Small intestine (tissue), 7 donors: ENCODE results near the gene HES2. TPM values are rescaled to one million over a fixed set of nuclear protein-coding genes. Genes with fewer than 3 reads are reported as not detected.
"Not testable (repeated sequence)": the region's sequence is repeated elsewhere in the genome, so short reads cannot be mapped to it uniquely, and the experiment has no call there.

Source experiments
- DNase-seq, 2 donors: peaks; one replicate each; pipeline versions ENCODE4 v3.0.0 to v3.0.0-alpha.2; 2013
- FAIRE-seq: peaks from 2 replicates; lab custom pipeline; 2012; peaks lifted over from hg19 to GRCh38; lab: Jason Lieb, UNC
- H3K27ac ChIP-seq, 3 donors: one replicate each; pipeline ENCODE4 v1.5.1; 2013; ENCODE audit warnings: low read length in 2 of 3, mild to moderate bottlenecking in 2 of 3, control low read depth in 1 of 3, inconsistent platforms in 1 of 3, low read depth in 1 of 3, moderate library complexity in 1 of 3
- H3K27me3 ChIP-seq, 3 donors: one replicate each; pipeline ENCODE4 v1.6.1; 2013; ENCODE audit warnings: low read length in 3 of 3, inconsistent platforms in 1 of 3; ENCODE audit not compliant: control insufficient read depth in 3 of 3, insufficient read depth in 3 of 3
- H3K36me3 ChIP-seq, 3 donors: one replicate each; pipeline ENCODE4 v1.6.1; 2013; ENCODE audit warnings: low read length in 3 of 3, inconsistent platforms in 1 of 3, low read depth in 1 of 3, mild to moderate bottlenecking in 1 of 3, moderate library complexity in 1 of 3; ENCODE audit not compliant: control insufficient read depth in 3 of 3, insufficient read depth in 2 of 3
- H3K4me1 ChIP-seq, 3 donors: one replicate each; pipeline ENCODE4 v1.6.1; 2013; ENCODE audit warnings: low read length in 2 of 3, inconsistent platforms in 1 of 3, low read depth in 1 of 3, mild to moderate bottlenecking in 1 of 3, moderate library complexity in 1 of 3; ENCODE audit not compliant: control insufficient read depth in 3 of 3, insufficient read depth in 2 of 3
- H3K4me3 ChIP-seq, 3 donors: one replicate each; pipeline ENCODE4 v1.5.1; 2013; ENCODE audit warnings: low read length in 3 of 3, control low read depth in 1 of 3, inconsistent platforms in 1 of 3, low read depth in 1 of 3, mild to moderate bottlenecking in 1 of 3, moderate library complexity in 1 of 3
- H3K9me3 ChIP-seq, 2 donors: one replicate each; pipeline ENCODE4 v1.6.1; 2013; ENCODE audit warnings: low read depth in 1 of 2, low read length in 1 of 2; ENCODE audit not compliant: control insufficient read depth in 2 of 2, insufficient read depth in 1 of 2
- WGBS, 3 donors: extraction: QIAGEN DNeasy Blood & Tissue Kit; methylation state at CpG; one replicate each; pipeline ENCODE4 v1.1.7; 2013; 5-methylcytosine and 5-hydroxymethylcytosine counted together
- polyA plus RNA-seq, 4 donors: library from polyadenylated mRNA; stranded (reverse) in 3 of 4; unstranded in 1 of 4; fragments of 200-250 nt in 3 of 4; fragments of 120-200 nt in 1 of 4; gene quantifications; one replicate each; pipeline versions ENCODE4 v1.2.1 to v1.2.3, GENCODE V29; 2013
- donor health status: healthy with polysubstance abuse.
- donor health status: control.
- donor health status: control.
- donor health status: Bipolar disorder and iron deficiency.
- donor health status: healthy.

Gene HES2
- polyA plus RNA-seq, 4 donors, result 0.55 to 2.2 (median 1.6) TPM

DNA sequence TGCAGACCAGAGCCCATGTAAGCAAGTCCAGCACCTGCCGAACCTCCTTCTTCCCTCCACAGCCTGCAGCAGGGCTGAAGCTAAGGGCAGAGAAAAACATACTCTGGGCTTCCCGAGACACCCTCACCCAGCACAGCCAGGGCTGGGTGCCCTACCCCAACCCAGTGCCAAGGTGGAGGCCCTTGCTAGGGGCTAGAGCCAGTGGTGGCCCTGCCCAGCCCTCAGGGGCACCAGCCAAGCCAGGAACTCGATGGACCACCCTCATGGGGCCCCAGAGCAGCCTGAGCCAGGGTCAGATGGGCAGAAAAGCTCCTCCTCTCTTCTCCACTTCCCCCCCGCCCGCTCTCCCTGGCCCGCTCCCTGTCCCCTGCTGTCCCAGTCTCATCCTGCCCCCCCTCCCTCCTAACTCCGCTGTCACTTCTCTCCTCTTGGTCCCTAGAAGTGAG is 30.3 kb upstream of the HES2 start:
- H3K36me3 ChIP-seq, result peaks cover 0 to 48% (median 0%) of the 10 kb centered on the region in 3 donors
- H3K4me3 ChIP-seq, result peak overlapping the region in 2 of 3 donors; percentile 54 to 82
- H3K27me3 ChIP-seq, result peaks cover 0 to 21% (median 19%) of the 10 kb centered on the region in 3 donors
- WGBS, 3 donors, result 18 to 31% (median 29%) methylated on average over 3 to 7 of the region's 7 CpGs
- peaks cover 0 to 26% (median 0%) of the 10 kb centered on the region in 3 donors for H3K4me1 ChIP-seq
- DNase-seq (peak in 1 of 2 donors; percentile 65), FAIRE-seq (no peak)
- H3K9me3 ChIP-seq, result no peaks in the 10 kb centered on the region
- peak overlapping the region; percentile 70 to 97 (median 82) for H3K27ac ChIP-seq

DNA sequence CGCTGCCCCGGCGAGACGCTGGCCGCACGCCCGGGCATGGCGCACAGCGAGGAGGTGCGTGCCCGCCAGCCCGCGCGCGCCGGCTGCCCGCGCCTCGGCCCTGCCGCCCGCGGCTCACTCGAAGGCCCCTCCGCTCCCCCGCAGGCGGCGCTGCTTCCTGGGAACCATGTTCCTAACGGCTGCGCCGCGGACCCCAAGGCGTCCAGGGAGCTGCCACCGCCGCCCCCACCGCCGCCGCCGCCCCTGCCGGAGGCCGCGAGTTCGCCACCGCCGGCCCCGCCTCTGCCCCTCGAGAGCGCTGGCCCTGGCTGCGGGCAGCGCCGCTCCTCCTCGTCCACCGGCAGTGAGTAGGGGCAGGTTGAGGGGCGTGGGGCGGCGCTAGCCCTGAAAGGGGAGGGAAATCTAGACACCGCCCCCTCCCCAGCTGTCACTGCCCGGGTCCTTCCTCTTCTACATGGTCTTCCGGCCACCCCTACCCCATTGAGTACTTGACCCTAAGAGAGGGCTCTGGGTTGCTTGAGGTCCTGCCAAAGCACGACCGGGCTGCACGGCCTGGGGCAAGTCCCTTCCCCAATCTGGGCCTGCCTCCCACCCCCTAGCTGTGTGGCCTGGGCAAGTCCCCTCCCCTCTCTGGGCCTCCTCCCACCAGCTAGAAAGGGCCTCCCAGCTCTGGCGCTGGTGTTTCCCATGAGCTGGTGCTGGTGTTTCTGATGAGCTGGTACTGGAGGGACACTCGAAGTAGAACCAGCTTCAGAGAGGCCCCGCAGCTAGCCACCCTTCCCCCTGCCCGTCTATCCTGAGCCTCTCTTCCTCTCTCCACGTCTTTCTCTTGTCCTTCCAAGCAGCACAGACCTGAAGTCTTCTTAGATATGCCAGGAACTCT is 29.3 kb upstream of the HES2 start:
- H3K4me3 ChIP-seq, result peak overlapping the region in 2 of 3 donors; percentile 54 to 82
- H3K27me3 ChIP-seq, result peaks cover 0 to 21% (median 17%) of the 10 kb centered on the region in 3 donors
- FAIRE-seq, result no peak
- peak in 1 of 2 donors; percentile 81 for DNase-seq
- H3K36me3 ChIP-seq, result peaks cover 0 to 42% (median 0%) of the 10 kb centered on the region in 3 donors
- peaks cover 0 to 31% (median 0%) of the 10 kb centered on the region in 3 donors for H3K4me1 ChIP-seq
- H3K27ac ChIP-seq, result peak overlapping the region; percentile 65 to 97 (median 88)
- WGBS, 3 donors, result 3 to 13% (median 6%) methylated on average over 22 to 66 of the region's 66 CpGs
- no peaks in the 10 kb centered on the region for H3K9me3 ChIP-seq

DNA sequence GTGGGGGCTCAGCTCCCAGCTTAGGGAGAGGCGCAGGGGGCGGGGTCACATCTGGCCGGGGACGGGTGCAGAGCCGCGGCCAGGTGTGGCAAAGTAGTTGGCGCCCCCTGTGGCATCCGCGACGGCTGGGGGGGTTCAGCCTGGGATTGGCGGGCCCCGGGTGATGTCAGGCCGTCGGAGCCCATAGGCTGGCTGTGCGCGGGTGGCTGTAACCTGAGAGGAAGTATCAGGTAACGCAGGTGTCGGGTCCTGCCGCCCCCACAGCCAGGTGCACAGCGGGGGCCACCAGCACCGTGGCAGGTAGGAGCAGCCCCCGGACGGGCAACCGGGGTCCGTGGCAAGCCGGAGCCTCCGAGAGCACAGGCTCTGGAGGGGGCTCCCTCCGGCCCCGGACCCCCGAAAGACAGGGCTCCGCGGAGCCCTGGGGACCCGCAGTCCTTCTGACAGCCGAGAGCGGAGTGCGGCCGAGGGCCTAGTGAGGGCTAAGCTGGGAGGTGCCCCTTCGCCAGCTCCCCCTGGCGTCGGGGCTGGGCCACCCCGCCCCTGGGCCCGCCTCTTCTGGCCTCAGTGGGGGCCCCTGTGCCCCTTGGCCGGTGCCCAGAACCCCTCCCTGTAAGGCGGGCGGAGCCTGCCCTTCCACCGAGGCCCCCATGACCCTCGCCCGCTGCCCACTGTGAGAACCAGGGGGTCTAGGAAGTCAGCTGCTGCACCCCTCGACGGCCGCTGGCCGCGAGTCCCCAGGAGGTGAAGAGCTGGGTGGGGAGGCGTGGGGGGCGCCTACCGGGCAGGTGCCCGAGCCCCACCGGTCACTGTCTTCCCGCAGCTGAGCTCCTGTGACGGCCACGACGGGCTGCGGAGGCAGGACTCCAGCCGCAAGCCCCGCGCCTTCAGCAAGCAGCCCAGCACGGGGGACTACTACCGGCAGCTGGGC is 28.4 kb upstream of the HES2 start:
- peak in 1 of 2 donors; percentile 89 for DNase-seq
- H3K36me3 ChIP-seq, result peaks cover 0 to 32% (median 0%) of the 10 kb centered on the region in 3 donors
- peak overlapping the region in 2 of 3 donors; percentile 54 to 82 for H3K4me3 ChIP-seq
- H3K4me1 ChIP-seq, result peaks cover 0 to 31% (median 0%) of the 10 kb centered on the region in 3 donors
- FAIRE-seq, result no peak
- peak overlapping the region; percentile 65 to 97 (median 88) for H3K27ac ChIP-seq
- peaks cover 0 to 21% (median 17%) of the 10 kb centered on the region in 3 donors for H3K27me3 ChIP-seq
- no peaks in the 10 kb centered on the region for H3K9me3 ChIP-seq
- 1 to 3% (median 3%) methylated on average over 46 to 68 of the region's 68 CpGs for WGBS, 3 donors

DNA sequence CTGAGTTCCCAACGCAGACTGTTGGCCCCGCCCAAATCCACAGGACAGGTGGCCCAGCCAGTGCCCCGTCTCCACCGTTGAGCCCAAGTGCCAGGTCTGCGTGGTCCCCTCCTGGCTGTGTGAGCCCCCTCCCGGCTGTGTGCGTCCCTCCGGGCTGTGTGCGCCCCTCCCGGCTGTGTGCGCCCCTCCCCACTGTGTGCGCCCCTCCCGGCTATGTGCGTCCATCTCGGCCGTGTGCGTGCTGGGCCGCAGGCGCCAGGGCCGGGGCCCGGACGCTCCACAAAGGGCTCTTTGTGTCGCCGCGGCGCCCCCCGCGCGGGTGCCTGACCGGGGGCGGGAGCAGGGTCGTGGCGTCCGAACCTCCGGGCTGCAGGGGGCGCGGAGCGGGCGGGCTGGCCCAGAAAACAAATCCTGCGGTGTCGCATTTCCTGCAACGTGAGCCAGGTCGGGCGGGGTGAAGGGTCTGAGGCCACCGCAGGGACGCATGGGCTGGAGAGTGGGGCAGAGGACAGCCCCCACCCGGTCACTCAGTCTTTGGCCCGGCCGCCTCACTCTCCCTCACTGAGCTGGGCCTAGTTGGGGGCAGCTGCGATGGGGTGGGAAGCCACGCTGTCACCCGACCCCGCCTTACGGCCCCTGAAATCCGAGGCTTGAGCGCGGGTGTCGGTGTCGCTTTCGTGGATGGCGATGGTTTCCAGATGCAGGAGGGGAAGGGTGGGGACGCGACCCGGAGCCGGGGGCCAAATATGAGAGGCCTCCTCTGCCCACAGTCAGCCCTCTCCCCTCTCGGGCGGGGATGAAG is 27.5 kb upstream of the HES2 start:
- peaks cover 0 to 28% (median 0%) of the 10 kb centered on the region in 3 donors for H3K4me1 ChIP-seq
- 2 to 3% (median 3%) methylated on average over 51 to 67 of the region's 67 CpGs for WGBS, 3 donors
- H3K9me3 ChIP-seq, result no peaks in the 10 kb centered on the region
- FAIRE-seq, result no peak
- H3K27me3 ChIP-seq, result peaks cover 0 to 21% (median 17%) of the 10 kb centered on the region in 3 donors
- H3K36me3 ChIP-seq, result peaks cover 0 to 24% (median 0%) of the 10 kb centered on the region in 3 donors
- peak overlapping the region in 1 of 3 donors; percentile 97 for H3K27ac ChIP-seq
- DNase-seq, result no peak
- H3K4me3 ChIP-seq, result peak overlapping the region in 2 of 3 donors; percentile 54 to 82

DNA sequence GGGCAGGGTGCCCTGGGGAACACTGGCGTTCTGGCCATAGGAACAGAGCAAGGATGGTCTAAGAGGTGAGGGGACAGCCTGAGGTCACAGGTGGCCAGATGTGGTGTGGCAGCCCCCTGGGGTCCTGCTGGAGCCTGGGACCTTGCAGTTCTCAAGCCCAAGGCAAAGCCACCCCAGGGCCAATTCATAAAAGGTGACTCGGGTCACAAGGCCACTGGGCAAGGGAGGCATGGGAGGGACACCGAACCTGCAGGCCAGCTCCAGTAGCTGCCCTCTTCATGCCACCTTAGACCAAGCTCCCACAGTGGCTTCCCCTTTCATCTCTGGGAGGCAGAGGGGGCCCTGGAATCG is 26.9 kb upstream of the HES2 start:
- H3K4me3 ChIP-seq, result peak overlapping the region in 1 of 3 donors; percentile 82
- H3K27me3 ChIP-seq, result peaks cover 0 to 22% (median 17%) of the 10 kb centered on the region in 3 donors
- DNase-seq, result no peak
- no peak overlapping the region for H3K27ac ChIP-seq
- peaks cover 0 to 18% (median 0%) of the 10 kb centered on the region in 3 donors for H3K36me3 ChIP-seq
- peaks cover 0 to 28% (median 0%) of the 10 kb centered on the region in 3 donors for H3K4me1 ChIP-seq
- no peak for FAIRE-seq
- WGBS, 3 donors, result 42 to 60% (median 55%) methylated on average over 4 of the region's 4 CpGs
- H3K9me3 ChIP-seq, result no peaks in the 10 kb centered on the region

DNA sequence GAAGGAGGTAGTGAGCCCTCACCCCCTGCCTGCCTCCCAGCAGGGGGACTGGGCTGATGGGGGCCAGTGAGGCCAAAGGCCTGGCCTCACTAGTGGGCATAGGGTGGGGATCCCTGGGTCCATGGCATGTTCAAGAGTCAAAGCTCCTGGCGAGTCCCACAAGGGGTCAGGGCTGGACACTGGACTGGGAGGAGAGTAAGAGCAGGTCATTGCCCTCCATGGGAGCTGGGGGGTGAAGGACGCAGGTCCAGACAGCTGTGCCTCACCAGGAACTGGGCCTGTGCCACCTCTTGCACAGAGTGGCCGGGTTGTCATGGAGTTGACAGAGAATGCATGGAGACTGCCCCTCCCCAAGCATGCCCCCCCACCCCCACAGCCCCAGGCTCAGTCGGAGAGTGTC is 26.2 kb upstream of the HES2 start:
- not testable (repeated sequence) for DNase-seq, H3K9me3 ChIP-seq, H3K27ac ChIP-seq, H3K4me3 ChIP-seq, FAIRE-seq
- Histone ChIP-seq H3K36me3 (peaks cover 0 to 14% (median 0%) of the 10 kb centered on the region in 3 donors), H3K27me3 (peaks cover 0 to 27% (median 17%) of the 10 kb centered on the region in 3 donors), H3K4me1 (peaks cover 0 to 28% (median 0%) of the 10 kb centered on the region in 3 donors)
- 84 to 90% (median 84%) methylated on average over 2 to 4 of the region's 4 CpGs for WGBS, 3 donors

DNA sequence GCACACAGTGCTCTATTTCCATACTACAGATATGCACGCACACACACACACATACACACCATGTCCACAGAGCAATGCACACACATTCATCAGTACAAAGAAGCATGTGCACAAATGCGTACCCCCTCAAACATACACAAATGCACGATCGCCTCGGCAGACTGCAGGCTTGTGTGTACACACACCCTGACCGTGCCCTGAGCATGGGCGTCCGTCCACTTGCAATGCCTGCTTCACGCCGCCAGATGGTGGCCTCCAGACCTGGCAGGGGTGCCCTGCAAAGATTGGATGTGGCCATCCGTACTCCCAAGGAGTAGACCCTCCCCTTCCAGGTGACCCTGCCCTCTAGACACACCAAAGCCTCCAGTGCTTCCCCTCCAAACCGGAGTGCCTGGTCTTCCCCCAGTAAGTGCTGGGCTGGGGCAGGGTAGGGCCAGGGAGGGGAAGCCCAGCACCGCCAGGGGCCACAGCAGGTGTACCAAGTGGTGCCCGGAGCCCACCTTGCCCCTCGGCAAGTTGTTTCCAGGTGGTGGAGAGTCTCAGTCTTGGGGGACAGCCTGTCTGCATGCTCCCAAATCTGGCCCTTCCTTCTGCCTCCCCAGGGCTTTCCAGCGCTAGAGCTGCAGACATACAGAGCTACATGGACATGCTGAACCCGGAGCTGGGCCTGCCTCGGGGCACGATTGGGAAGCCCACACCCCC is 25.5 kb upstream of the HES2 start:
- Histone ChIP-seq H3K36me3 (peaks cover 0 to 9% (median 0%) of the 10 kb centered on the region in 3 donors), H3K4me3 (no peak overlapping the region), H3K4me1 (peaks cover 0 to 28% (median 0%) of the 10 kb centered on the region in 3 donors), H3K27ac (no peak overlapping the region), H3K27me3 (peaks cover 0 to 29% (median 15%) of the 10 kb centered on the region in 3 donors), H3K9me3 (no peaks in the 10 kb centered on the region)
- 39 to 51% (median 39%) methylated on average over 16 to 19 of the region's 19 CpGs for WGBS, 3 donors
- peak in 1 of 2 donors; percentile 68 for DNase-seq
- FAIRE-seq, result no peak
